ENCODE results near the gene PCDHGA9. TPM values are rescaled to one million over a fixed set of nuclear protein-coding genes. Genes with fewer than 3 reads are reported as not detected.
"Not testable (repeated sequence)": the region's sequence is repeated elsewhere in the genome, so short reads cannot be mapped to it uniquely, and the experiment has no call there.

PCDHGA9 gene
- polyA plus RNA-seq, 4 donors, result 5.5 to 6.5 (median 6.0) TPM

- no peak for DNase-seq (ENCODE audit: low read depth in 4 of 4, low spot score in 3 of 4)
Observed at GRCh38 chr5:141411575-141411974, 9.0 kb downstream of the PCDHGA9 start.

- DNase-seq (ENCODE audit: low read depth in 4 of 4, low spot score in 3 of 4), result no peak
Observed at GRCh38 chr5:141412854-141413539, 10.4 kb downstream of the PCDHGA9 start, which contains the start of gene PCDHGA10. Gene PCDHGA10, plus strand, starts transcription at chr5:141412987. Its CDS starts 189 bp downstream, at chr5:141413176.

DNA sequence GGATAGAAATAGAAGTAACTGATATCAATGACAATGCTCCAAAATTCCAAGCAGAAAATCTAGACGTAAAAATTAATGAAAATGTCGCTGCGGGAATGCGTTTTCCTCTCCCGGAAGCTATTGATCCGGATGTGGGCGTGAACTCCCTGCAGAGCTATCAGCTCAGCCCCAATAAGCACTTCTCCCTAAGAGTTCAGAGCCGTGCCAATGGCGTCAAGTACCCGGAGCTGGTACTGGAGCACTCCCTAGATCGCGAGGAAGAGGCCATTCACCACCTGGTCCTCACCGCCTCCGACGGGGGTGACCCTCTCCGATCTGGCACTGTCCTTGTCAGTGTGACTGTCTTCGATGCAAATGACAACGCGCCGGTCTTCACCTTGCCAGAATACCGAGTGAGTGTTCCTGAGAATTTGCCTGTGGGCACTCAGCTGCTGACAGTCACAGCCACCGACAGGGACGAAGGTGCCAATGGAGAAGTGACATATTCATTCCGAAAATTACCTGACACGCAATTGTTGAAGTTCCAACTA is 11.0 kb downstream of the PCDHGA9 start:
- DNase-seq (ENCODE audit: low read depth in 4 of 4, low spot score in 3 of 4), result no peak

DNA sequence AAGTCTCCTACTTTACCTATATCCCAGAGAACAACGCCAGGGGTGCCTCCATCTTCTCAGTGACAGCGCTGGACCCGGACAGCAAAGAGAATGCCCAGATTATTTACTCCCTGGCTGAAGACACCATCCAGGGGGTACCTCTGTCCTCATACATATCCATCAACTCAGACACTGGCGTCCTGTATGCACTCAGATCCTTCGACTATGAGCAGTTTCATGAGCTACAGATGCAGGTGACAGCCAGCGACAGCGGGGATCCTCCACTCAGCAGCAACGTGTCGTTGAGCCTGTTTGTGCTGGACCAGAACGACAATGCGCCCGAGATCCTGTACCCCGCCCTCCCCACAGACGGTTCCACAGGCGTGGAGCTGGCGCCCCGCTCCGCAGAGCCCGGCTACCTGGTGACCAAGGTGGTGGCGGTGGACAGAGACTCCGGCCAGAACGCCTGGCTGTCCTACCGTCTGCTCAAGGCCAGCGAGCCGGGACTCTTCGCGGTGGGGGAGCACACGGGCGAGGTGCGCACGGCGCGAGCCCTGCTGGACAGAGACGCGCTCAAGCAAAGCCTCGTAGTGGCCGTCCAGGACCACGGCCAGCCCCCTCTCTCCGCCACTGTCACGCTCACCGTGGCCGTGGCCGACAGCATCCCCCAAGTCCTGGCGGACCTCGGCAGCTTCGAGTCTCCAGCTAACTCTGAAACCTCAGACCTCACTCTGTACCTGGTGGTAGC is 12.1 kb downstream of the PCDHGA9 start:
- not testable (repeated sequence) for DNase-seq (ENCODE audit: low read depth in 4 of 4, low spot score in 3 of 4)

- not testable (repeated sequence) for DNase-seq (ENCODE audit: low read depth in 4 of 4, low spot score in 3 of 4)
Observed at GRCh38 chr5:141415275-141415618, 12.7 kb downstream of the PCDHGA9 start.

GRCh38 chr5:141417494-141418172 is 15.1 kb downstream of the PCDHGA9 start, which contains the start of gene PCDHGB7:
Gene PCDHGB7, plus strand, starts transcription at chr5:141417677. Its CDS starts 183 bp downstream, at chr5:141417860.
- DNase-seq (ENCODE audit: low read depth in 4 of 4, low spot score in 3 of 4), result peak in 1 of 4 donors; percentile 36

- DNase-seq (ENCODE audit: low read depth in 4 of 4, low spot score in 3 of 4), result no peak
Observed at GRCh38 chr5:141419074-141419880, 16.7 kb downstream of the PCDHGA9 start.

GRCh38 chr5:141420855-141421488 is 18.4 kb downstream of the PCDHGA9 start, which contains the start of gene PCDHGA11:
Gene PCDHGA11, plus strand, starts transcription at chr5:141421051. Its CDS starts 177 bp downstream, at chr5:141421228.
- no peak for DNase-seq (ENCODE audit: low read depth in 4 of 4, low spot score in 3 of 4)

DNA sequence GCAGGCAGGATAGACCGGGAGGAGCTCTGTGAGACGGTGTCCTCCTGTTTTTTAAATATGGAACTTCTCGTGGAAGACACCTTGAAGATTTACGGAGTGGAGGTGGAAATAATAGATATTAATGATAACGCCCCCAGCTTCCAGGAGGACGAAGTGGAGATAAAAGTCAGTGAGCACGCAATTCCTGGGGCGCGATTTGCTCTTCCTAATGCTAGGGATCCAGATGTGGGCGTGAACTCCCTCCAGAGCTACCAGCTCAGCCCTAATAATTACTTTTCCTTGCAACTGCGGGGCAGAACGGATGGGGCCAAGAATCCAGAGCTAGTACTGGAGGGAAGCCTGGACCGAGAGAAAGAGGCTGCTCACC is 18.9 kb downstream of the PCDHGA9 start:
- no peak for DNase-seq (ENCODE audit: low read depth in 4 of 4, low spot score in 3 of 4)

DNA sequence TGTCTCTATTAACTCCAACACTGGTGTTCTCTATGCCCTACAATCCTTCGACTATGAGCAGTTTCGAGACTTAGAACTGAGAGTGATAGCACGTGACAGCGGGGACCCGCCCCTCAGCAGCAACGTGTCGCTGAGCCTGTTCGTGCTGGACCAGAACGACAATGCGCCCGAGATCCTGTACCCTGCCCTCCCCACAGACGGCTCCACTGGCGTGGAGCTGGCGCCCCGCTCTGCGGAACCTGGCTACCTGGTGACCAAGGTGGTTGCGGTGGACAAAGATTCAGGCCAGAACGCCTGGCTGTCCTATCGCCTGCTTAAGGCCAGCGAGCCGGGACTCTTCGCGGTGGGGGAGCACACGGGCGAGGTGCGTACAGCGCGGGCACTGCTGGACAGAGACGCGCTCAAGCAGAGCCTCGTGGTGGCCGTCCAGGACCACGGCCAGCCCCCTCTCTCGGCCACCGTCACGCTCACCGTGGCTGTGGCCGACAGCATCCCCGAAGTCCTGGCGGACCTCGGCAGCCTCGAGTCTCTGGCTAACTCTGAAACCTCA is 20.2 kb downstream of the PCDHGA9 start:
- DNase-seq (ENCODE audit: low read depth in 4 of 4, low spot score in 3 of 4), result no peak

- DNase-seq (ENCODE audit: low read depth in 4 of 4, low spot score in 3 of 4), result no peak
Observed at GRCh38 chr5:141427783-141428426, 25.3 kb downstream of the PCDHGA9 start.

DNA sequence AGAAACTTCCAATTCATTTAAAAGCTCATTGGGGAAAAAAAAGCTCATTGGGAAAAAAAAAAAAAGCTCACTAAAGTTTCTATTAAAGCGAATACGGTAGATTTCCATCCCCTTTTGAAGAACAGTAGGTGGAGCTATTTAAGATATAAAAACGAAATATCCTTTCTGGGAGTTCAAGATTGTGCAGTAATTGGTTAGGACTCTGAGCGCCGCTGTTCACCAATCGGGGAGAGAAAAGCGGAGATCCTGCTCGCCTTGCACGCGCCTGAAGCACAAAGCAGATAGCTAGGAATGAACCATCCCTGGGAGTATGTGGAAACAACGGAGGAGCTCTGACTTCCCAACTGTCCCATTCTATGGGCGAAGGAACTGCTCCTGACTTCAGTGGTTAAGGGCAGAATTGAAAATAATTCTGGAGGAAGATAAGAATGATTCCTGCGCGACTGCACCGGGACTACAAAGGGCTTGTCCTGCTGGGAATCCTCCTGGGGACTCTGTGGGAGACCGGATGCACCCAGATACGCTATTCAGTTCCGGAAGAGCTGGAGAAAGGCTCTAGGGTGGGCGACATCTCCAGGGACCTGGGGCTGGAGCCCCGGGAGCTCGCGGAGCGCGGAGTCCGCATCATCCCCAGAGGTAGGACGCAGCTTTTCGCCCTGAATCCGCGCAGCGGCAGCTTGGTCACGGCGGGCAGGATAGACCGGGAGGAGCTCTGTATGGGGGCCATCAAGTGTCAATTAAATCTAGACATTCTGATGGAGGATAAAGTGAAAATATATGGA is 27.9 kb downstream of the PCDHGA9 start, which contains the start of gene PCDHGA12:
Gene PCDHGA12 (plus strand): TSS at position 176 of the 782 bp plus-strand sequence. CDS start 253 bp downstream, at position 429.
- DNase-seq (ENCODE audit: low read depth in 4 of 4, low spot score in 3 of 4), result no peak

- no peak for DNase-seq (ENCODE audit: low read depth in 4 of 4, low spot score in 3 of 4)
Observed at GRCh38 chr5:141431286-141431685, 28.7 kb downstream of the PCDHGA9 start.

DNA sequence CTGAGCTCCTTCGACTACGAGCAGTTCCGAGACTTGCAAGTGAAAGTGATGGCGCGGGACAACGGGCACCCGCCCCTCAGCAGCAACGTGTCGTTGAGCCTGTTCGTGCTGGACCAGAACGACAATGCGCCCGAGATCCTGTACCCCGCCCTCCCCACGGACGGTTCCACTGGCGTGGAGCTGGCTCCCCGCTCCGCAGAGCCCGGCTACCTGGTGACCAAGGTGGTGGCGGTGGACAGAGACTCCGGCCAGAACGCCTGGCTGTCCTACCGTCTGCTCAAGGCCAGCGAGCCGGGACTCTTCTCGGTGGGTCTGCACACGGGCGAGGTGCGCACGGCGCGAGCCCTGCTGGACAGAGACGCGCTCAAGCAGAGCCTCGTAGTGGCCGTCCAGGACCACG is 29.7 kb downstream of the PCDHGA9 start:
- DNase-seq (ENCODE audit: low read depth in 4 of 4, low spot score in 3 of 4), result not testable (repeated sequence)

- DNase-seq (ENCODE audit: low read depth in 4 of 4, low spot score in 3 of 4), result not testable (repeated sequence)
Observed at GRCh38 chr5:141432726-141433125, 30.1 kb downstream of the PCDHGA9 start.

- DNase-seq (ENCODE audit: low read depth in 4 of 4, low spot score in 3 of 4), result no peak
Observed at GRCh38 chr5:141434006-141434405, 31.4 kb downstream of the PCDHGA9 start.

DNA sequence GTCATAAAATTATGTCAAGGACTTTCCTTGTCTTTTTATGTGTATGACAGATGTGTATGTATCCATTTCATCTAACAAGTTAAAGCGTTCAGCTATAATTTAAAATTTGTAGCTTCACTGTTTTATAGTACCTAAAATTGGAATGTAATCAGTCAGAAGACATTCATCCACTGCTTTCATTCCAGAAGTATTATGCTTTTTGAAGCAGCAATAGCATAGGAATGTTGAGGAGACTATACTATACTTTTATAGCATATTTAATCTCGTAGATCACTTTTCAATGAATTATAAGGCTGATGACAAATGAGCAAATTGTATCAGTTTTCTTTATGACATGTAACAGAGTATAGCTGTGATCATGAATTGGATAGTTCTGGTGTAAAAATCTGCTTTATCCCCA is 34.6 kb downstream of the PCDHGA9 start:
- DNase-seq (ENCODE audit: low read depth in 4 of 4, low spot score in 3 of 4), result no peak
